OCI-LY1 (cell line): Measurements from ENCODE around the gene PXMP4.

Source experiments
- EZH2 ChIP-seq: fragments of 200-600 bp; sonication (generic), shearing (Covaris generic); IDR thresholded peaks from 2 replicates; pipeline ENCODE4 v1.8.0; 2017; ENCODE audit warnings: borderline replicate concordance, mixed run types, mild to moderate bottlenecking, antibody characterized with exemption, low read length, moderate library complexity, mixed read lengths
- TF ChIP-seq, protein P1 (sequence below): fragments of 200-600 bp; sonication (generic), shearing (Covaris generic); IDR thresholded peaks from 2 replicates; pipeline ENCODE4 v1.5.1; 2017; ENCODE audit warnings: mild to moderate bottlenecking, antibody characterized with exemption, low read length, moderate library complexity, mixed read lengths

DNA sequence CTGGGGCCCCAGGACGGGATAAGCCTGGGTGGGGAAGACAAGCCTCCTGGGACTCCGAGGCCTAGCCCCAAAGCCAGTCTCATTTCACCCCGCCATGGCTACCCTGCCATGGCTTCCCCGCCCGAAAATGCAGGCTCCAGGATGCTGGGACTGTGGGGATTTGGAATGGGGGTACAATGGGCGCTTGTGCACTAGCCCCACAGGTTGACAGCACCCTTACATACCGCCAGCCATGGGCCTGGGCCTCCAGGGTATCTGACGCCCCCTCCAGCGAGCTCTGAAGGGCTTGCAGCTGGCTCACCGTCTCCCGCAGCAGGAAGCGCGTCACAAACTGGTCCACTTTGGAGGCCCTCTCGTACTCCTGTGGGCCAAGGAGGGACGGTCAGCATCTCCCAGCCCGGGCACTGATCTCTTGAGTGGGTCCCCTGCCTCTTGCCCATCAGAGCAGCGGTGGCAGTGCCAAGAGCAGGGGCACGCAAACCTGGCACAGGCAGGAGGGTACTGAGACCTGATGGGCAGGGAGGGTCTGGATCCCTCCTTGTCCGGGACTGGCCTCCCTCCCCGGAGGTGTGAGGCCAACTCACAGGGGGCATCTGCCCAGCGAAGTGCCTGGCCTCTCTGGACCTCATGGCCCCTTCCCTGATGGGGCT is 60.0 kb downstream of the PXMP4 start:
- TF ChIP-seq, protein P1, sequence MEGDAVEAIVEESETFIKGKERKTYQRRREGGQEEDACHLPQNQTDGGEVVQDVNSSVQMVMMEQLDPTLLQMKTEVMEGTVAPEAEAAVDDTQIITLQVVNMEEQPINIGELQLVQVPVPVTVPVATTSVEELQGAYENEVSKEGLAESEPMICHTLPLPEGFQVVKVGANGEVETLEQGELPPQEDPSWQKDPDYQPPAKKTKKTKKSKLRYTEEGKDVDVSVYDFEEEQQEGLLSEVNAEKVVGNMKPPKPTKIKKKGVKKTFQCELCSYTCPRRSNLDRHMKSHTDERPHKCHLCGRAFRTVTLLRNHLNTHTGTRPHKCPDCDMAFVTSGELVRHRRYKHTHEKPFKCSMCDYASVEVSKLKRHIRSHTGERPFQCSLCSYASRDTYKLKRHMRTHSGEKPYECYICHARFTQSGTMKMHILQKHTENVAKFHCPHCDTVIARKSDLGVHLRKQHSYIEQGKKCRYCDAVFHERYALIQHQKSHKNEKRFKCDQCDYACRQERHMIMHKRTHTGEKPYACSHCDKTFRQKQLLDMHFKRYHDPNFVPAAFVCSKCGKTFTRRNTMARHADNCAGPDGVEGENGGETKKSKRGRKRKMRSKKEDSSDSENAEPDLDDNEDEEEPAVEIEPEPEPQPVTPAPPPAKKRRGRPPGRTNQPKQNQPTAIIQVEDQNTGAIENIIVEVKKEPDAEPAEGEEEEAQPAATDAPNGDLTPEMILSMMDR, result no peak
- TF ChIP-seq EZH2, result no peak
